Activated CD8-positive, alpha-beta memory T cell treated with anti-CD3 and anti-CD28 coated beads for 36 hours (primary cell): Measurements from ENCODE around the gene PAOX. TPM values are rescaled to one million over a fixed set of nuclear protein-coding genes. Genes with fewer than 3 reads are reported as not detected.

Experiments used
- CTCF ChIA-PET: fragments of 350-600 bp; sonication (Branson Sonifier 250); formaldehyde crosslinking; loops from one replicate; lab custom pipeline; 2021; ENCODE audit warnings: antibody characterized with exemption; lab: Charles Lee
- POLR2A ChIA-PET: fragments of 350-600 bp; sonication (Branson Sonifier 250); formaldehyde crosslinking; loops from one replicate; lab custom pipeline; 2021; ENCODE audit warnings: antibody characterized with exemption; lab: Charles Lee
- total RNA-seq, 2 experiments: library from RNA; stranded (reverse); gene quantifications; one replicate each; pipeline ENCODE4 v1.2.3, GENCODE V29; 2021

The PAOX gene
- 1 to 10 TPM; 5.2 to 5.6 TPM for total RNA-seq

GRCh38 chr10:133379152-133379800 is at the start of gene PAOX:
TSS of gene PAOX (plus strand) at chr10:133379262. CDS start at chr10:133379317, 55 bp downstream.
- POLR2A ChIA-PET = interaction anchor here (1.1 to 1.9 kb wide), 2 partner anchors 10 to 12 kb away, joined by 3 to 5 read pairs; no protein-coding TSS in a partner anchor
- CTCF ChIA-PET = interaction anchor here (3.0 kb wide), 1 partner anchor 50 kb away, joined by 9 read pairs; no protein-coding TSS in a partner anchor

DNA sequence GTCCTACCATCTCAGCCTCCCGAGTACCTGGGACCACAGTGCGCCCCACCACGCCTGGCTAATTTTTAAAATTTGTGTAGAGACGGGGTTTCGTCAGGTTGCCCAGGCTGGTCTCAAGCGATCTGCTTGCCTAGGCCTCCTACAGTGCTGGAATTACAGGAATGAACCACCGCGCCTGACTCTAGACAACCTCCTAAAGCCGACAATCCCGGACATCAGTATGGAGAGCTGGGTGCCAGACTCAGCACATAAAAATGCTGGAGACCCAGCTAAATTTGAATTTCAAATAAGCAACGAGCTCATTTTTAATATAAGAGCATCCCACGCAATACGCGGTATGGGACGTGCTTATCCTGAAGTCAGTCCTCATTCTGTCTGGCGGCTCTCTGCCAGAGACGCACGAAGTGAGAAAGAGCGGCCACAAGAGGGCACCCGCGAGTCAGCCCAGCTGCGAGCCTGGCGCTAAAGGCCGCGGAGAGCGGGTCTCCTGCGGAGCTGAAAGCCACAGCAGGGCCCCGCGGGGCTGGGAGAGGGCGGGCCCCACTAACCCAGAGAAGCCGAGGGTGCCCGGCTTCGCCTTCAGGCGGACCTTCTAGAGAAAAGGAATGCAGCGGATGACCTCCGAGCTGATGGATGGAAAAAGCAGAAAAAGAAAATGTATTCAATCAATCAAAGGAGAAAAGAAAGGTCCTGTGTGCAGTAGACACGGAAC is 49.4 kb upstream of the PAOX start:
- CTCF ChIA-PET = interaction anchor here (0.6 to 2.1 kb wide), 27 partner anchors 8 to 190 kb away, joined by 3 to 16 read pairs (median 5); partner anchors contain the start of genes ECHS1, FUOM, PAOX and PRAP1
- POLR2A ChIA-PET = interaction anchor here (0.6 to 0.7 kb wide), 2 partner anchors 27 to 55 kb away, joined by 3 read pairs; no protein-coding TSS in a partner anchor

DNA sequence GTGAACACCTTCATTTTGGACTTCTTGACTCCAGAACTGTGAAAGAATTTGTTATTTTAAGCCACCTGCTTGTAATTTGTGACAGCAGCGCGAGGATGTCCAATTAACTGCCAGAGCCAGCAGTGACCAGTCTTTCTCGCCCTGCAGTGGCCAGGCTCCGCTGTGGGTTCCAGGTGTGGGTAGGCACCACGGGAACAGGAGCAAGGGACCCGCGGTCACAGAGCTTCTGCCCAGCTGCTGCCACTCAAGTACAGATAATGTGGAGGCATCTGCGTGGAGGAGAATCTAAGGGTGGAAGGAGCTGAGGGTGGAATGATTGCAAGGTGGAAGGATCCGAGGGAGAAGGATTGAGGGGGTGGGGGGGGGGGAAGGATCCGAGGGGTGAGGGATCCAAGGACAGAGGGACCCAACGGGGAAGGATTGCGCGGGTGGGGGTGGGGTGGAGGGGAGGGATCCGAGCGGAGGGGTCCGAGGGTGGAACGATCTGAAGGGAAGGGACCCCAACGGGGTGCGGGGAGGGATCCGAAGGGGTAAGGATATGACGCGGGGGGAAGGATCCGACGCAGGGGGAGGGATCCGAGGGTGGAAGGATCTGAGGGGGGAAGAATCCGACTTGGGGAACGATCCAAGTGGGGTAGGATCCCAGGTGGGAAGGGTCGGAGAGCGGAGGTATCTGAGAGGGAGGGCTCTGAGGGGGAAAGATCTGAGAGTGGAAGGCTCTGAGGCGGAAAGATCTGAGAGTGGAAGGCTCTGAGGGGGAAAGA is 45.9 kb upstream of the PAOX start:
- ChIA-PET POLR2A (no interaction called here), CTCF (no interaction called here)

DNA sequence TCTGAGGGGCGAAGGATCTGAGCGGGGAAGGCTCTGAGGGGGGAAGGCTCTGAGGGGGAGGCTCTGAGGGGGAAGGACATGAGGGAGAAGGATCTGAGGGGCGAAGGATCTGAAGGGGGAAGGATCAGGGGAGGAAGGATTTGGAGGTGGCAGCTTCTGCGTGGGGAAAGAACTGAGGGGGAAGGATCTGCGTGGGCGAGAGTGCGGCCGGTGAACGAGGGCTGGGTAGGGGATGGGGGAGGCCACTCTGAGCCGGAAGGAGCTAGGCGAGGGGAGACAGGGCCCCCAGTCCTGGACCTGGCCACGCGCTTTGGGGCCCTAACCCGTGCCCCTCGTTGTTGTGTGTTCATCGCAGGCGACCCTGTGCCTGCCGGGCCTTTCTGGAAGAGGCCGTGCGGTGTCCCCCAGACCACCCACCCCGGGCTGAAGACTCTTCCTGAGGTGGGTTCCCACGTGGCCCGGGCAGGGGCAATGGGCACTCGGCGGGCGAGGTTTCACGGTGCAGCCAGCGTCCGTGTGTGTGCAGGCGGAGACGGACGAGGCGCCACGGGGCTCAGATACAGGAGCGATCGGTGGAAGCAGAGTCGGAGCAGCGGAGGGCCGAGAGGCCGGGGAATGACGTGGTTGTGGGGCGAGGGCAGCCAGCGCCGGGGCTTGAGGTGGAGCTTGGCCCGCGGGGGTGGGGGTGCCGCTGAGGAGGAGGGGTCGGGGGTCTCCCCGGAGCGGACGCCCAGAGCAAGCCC is 44.4 kb upstream of the PAOX start:
- POLR2A ChIA-PET = interaction anchor here (0.7 kb wide), 1 partner anchor 42 kb away, joined by 5 read pairs; no protein-coding TSS in a partner anchor
- CTCF ChIA-PET = no interaction called here

GRCh38 chr10:133335246-133336117 is 43.6 kb upstream of the PAOX start:
- POLR2A ChIA-PET = interaction anchor here (0.5 to 0.7 kb wide), 2 partner anchors 16 to 43 kb away, joined by 5 read pairs; no protein-coding TSS in a partner anchor
- CTCF ChIA-PET = interaction anchor here (2.0 kb wide), 1 partner anchor 20 kb away, joined by 4 read pairs; no protein-coding TSS in a partner anchor

DNA sequence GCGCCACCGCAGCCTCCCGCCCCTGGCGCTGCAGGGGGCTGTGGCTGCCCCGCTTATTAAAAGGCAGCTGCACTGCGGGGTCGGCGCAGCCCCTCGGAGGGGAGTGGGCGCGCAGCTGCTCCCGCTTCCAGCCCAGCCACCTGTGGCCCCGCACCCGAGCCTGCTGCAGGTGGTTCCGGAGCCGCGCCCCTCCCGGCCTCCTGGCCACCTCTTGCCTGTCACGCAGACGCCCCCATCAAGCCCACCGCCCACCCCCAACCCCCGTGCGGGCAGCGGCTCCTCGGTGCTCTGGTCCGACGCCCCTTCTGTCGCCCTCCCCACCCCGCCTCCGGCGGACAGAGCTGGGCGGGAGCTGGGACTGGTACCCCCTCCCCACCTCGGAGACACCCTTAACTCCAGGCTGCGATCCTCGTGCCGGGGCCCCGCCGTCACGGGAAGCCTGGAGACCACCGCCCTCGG is 42.9 kb upstream of the PAOX start:
- CTCF ChIA-PET = interaction anchor here (2.0 kb wide), 1 partner anchor 19 kb away, joined by 4 read pairs; no protein-coding TSS in a partner anchor
- POLR2A ChIA-PET = interaction anchor here (0.5 kb wide), 1 partner anchor 15 kb away, joined by 5 read pairs; no protein-coding TSS in a partner anchor

DNA sequence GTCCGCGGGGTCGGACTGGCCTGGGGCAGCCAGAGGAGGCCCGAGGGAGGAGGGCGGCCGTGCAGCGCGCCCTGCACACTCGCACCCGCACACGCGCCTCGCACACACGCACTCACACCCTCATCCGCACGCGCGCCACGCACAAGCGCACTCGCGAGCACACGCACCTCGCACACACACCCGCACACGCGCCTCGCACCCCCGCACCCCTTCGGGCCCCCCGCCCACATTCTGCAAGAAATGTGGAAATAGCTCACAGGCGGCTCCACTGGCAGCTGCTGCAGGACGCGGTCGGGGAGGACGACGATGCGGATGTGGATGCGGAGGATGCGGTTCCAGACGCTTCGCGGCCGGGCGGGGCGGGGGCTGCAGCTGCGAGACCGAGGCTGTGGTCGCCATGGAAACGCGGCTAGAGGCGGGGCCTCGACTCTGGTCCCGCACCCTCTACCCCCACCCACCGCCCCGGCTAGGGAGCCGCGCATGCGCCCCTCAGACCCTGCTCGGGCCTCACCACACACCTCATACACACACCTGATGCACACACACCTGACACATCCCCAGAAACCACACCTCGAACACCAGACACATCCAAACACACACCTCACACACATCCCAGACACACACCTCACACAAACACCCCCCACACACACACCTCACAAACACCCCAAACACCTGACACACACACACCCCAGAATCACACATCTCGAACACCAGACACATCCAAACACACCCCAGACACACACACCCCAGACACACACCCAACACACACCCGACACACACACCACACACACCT is 42.3 kb upstream of the PAOX start, which contains the start of gene CALY:
TSS of gene CALY (minus strand) at position 320 of the 793 bp plus-strand sequence. CDS start 7,907 bp downstream, outside the sequence.
- CTCF ChIA-PET = interaction anchor here (2.0 kb wide), 1 partner anchor 19 kb away, joined by 4 read pairs; no protein-coding TSS in a partner anchor
- POLR2A ChIA-PET = no interaction called here

DNA sequence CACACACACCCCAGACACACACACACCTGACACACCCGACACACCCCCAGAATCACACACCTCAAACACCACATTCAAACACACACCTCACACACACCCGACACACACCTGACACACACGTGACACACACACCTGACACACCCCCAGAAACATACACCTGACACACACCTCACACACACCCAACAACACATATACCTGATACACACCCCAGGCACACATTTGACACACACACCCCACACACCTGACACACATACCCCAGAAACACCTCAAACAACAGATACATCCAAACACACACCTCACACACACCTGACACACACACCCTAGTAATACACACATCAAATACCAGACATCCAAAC is 41.7 kb upstream of the PAOX start:
- POLR2A ChIA-PET = no interaction called here
- CTCF ChIA-PET = no interaction called here

- CTCF ChIA-PET = no interaction called here
- POLR2A ChIA-PET = no interaction called here
These were observed 40.7 kb upstream of the PAOX start for GRCh38 chr10:133338080-133339071.

DNA sequence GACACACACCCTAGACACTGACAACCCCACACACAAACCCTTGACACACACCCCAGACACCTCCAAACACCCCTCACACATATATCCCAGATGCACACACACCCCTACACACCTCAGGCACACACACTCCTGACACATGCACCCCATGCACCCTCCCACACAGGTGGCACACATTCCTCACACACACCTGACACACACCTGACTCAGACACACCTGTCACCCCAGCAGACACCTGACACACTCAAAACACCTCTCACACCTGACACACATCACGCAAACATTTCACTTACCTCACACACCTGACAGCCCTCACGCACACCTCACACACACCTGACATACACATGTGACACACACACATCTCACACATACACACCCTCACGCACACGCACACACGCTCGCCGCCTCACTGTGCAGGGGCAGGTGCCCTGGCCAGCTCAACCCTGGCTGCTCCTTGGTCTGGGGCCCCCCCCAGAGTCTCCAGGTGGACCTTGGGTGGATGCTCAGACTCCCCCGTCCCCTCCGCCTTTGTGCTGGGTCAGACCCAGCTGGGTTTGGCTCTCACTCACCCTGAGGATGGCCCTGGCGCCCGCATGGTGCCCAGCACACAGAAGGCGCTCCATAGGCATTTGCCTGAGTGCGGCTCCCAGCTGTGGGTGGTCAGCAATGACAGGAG is 39.2 kb upstream of the PAOX start:
- CTCF ChIA-PET = interaction anchor here (2.1 kb wide), 1 partner anchor 10 kb away, joined by 7 read pairs; no protein-coding TSS in a partner anchor
- POLR2A ChIA-PET = no interaction called here

DNA sequence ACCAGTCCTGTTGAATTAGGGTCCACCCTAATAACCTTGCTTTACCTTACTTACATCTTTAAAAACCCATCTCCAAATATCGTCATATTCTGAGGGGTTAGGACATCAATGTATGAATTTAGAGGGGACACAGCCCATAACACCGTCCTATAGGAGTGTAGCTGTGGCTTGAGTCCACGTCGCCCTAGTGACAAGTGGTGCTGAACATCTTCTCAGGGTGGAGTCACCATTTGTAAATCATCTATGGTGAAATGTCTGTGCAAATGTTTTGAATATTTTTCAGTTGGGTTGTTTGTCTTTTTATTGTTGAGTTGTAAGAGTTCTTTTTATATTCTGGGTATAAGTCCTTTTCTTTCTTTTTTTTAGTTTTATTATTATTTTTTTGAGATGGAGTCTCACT is 37.1 kb upstream of the PAOX start:
- ChIA-PET POLR2A (no interaction called here), CTCF (interaction anchor here (0.7 to 2.1 kb wide), 2 partner anchors 12 to 16 kb away, joined by 4 to 7 read pairs; partner anchors contain the start of gene FUOM)

DNA sequence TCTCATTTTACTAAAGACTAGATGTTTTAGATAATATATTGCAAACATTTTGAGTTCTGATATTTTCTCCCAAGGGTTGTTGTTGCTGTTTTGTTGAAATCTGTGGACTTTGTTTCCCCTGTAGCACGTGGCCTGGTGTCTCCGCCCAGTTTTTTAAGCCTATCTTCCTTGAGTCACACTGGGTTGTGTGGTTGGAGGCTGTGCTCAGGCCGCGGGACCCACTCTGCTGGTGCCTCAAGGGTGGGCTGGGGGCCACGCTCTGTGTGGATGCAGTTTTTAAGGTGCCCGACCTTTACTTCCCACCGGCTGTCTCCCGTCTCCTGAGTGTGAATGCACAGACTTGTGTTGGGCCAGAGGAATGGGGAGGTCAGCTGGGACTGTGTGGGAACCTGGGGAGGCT is 36.1 kb upstream of the PAOX start:
- CTCF ChIA-PET = no interaction called here

GRCh38 chr10:133343558-133343957 is 35.5 kb upstream of the PAOX start:
- ChIA-PET POLR2A (interaction anchor here (0.7 kb wide), 1 partner anchor 47 kb away, joined by 4 read pairs; no protein-coding TSS in a partner anchor), CTCF (interaction anchor here (1.1 kb wide), 1 partner anchor 11 kb away, joined by 3 read pairs; no protein-coding TSS in a partner anchor)

More for the DNA sequence above, 36.1 kb upstream of the PAOX start:
- POLR2A ChIA-PET = no interaction called here

GRCh38 chr10:133344236-133344635 is 34.8 kb upstream of the PAOX start:
- ChIA-PET POLR2A (no interaction called here), CTCF (interaction anchor here (0.9 to 1.1 kb wide), 2 partner anchors 12 to 14 kb away, joined by 3 to 4 read pairs; no protein-coding TSS in a partner anchor)

DNA sequence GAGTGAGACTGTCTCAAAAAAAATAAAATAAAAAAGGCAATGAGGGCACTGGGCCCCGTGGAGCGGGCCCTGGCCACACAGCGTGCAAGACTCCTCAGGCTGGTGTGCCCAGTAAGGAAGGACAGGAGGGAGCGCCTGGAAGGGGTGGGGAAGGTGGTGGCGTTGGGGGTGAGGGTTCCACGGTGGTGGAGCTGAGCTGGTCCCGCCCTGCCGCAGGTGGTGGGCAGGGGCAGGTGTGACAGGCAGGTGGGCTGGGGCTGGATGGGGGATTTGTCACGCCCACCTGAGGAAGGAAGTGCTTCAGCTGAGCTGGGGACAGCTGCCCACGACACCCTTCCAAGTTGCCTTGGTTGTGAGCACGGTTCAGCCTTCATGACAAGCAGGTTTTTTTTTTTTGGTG is 32.6 kb upstream of the PAOX start:
- ChIA-PET POLR2A (no interaction called here), CTCF (no interaction called here)
